Measurements from ENCODE around the gene GDA.

The GDA gene

DNA sequence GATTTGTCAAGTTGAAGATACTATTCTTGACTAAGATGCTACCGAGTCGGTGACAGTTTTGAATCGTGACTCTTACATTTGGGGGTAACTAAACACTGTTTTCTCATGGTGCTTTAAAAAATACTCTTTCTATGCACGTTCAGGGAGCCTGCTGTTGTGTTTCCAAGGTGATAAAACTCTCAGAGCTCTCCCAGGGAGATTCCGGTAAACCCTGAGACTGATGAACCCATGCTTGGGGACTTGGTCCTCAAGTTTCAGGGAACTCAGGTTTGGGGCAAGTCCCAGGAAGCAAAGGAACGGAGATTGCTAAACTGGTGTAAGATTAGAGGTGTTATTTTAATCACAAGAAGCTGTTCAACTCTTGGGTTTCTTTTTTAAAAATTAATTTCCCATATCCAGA is 1.4 kb downstream of the GDA start:
- no peak for DNase-seq

DNA sequence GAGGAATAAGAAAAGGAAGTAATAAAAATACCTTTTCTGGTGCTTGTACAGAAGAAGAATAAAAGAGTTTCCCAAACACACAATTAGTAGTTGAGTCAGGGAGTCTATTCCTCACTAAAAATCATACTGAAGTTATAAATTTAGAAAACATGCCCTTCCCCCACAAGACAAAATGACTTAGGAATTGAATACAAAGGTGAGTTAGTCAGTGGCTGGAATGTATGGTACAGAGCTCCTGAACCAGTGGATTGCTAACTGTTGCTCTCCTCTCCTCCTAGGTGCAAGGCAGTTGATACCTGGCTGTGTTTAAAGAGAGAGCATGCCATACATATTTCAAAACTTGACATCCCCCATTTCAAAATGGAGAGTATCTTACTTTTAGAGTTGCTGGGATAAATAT is 1.9 kb downstream of the GDA start:
- no peak for DNase-seq

DNA sequence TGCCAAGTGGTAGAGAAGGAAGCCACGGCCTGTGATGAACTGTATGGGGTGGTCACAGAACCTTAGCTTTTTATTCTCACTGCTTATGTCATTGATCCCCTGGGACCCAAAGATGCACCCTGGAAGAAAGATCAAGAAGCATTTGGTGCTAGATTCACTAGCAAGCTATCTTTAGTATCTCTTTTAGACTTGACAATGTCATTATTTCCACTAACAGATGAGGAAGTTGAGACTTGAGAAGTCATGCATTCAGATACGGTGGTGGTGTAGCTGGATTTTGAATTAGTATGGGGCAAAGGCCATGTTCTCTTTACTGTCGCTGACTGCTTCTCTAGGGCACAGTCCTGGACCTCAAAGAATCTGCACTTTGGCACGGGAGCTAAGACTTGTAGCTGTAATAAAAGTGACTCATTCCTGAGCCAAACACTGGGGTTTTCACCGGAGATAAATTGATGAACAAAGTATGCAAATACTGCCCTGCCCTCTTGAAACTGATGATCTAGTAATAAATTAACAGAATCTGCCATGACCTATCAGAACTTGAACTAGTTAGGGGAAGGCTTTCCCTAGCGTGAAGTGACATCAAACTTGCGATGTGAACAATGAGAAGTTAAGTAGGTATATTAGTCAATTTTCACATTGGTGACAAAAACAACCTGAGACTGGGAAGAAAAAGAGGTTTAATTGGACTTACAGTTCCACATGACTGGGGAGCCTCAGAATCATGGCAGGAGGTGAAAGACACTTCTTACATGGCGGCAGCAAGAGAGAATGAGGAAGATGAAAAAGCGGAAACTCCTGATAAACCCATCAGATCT is 5.4 kb downstream of the GDA start:
- no peak for DNase-seq

DNA sequence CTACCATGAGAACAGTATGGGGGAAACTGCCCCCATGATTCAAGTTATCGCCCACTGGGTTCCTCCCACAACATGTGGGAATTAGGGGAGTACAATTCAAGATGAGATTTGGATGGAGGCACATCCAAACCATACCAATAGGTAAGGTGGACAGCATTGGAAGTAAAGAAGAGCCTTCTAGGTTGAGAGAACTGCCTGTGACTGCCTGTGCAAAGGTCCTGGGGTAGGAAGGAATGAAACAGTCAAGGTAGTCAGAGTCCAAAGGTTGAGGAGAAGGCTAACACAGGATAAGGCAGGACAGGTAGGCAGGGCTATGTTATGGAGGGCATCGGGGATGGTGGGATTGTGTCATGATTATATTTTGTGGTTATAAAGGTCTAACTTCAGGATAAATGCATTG is 6.1 kb downstream of the GDA start:
- DNase-seq = no peak

DNA sequence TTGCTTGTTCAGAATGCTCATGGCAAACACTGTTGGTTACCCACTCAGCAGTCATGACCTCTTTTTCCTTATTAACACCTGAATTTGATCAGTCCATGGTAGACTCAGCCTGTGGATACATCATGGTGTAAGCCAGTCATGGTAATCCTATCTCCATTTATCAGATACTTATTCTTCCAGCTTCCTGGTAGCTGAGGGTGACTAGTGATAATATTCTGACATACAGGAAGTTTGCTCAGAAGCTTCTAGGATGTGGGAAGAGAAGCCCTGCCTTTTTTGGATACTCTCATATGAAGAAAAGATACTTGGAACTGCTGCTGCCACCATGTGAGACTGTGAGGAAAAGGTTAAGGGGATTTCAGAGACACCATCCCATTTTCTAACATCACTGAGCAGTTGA is 7.3 kb downstream of the GDA start:
- no peak for DNase-seq

DNA sequence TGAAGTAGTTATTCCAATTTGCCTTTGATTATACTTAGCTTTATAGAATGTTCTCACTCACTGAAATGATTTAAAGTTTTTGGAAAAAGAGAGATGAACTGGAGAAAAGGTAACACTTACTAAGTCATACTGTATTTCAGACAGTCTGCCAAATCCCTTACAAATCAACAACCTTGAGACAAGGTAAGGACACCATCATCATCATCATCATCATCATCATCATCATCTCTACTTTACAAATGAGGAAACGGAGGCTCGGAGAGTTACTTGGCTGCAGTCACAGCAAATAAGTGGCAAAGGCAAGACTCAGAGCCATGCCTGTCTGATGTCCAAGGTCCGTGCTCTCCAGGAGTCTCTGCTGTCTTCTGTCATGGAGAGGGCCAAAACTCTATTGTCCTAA is 9.4 kb downstream of the GDA start:
- no peak for DNase-seq

DNA sequence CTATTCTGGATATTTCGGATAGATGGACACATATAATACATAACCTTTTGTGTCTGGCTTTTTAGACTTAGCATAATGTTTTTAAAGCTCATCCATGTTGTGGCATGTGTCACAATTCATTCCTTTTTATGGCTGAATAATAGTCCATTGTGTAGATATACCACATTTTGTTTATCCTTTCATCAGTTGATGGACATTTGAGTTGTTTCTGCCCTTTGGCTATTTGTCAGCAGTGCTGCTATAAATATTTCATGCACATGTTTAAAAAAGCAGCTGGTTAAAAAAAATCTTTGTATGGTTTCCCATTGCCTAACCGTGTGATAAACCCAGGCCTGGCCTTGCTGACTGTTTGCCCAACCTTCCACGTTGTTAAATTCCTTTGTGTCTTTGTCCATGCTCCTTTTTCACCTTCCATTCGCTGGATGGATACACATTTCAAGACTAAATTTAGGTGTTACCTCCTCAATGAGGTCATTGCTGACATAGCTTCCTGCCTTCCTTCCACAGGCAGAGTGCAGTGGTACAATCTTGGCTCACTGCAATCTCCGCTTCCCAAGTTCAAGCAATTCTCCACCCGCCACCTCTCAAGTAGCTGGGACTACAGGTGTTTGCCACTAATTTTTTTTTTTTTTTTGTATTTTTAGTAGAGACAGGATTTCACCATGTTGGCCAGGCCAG is 11.3 kb downstream of the GDA start:
- DNase-seq = no peak

DNA sequence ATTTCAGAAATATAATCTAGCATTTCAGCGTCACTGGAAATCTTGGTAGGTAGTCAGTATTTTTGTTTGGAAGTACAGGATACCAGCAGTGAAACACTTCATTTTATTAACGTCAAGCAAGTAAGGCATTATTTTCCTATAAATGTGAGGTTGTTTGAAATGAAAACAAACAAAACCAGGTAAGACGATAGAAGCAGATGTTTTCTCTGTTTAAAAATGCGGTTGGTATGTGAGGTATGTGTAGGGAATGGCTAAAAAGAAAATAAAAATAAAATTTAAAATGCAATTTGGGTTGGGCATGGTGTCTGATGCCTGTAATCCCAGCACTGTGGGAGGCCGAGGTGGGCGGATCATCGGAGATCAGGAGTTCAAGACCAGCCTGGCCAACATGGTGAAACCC is 16.1 kb downstream of the GDA start:
- DNase-seq = no peak

DNA sequence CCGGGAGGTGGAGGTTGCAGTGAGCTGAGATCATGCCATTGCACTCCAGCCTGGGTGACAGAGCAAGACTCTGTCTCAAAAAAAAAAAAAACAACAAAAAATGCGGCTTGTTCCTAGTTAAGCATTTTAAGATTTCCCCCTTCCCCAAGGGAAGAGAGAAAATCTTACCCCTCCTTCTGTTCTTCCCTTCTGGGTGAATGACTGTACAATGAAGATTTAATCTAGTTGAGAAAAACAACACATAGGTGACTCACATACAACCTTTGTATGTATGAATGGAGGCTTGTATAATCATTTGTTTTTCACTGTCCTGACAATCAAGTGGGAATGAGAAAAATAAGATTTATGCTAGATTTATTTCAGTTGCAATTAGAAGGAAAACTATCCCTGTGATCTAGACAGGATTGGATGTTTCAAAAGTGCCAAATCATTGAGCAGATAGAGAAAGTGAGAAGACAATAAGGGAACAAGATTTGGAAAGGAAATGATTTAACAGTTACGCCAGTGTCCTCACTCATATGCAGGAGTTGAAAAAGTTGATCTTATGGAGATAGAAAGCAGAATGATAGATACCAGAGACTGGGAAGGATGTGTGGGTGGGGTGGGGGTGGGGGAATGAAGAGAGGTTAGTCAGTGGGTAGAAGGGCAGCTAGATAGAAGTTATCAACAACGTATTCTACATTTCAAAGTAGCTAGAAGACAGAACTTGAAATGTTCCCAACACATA is 16.7 kb downstream of the GDA start:
- no peak for DNase-seq

DNA sequence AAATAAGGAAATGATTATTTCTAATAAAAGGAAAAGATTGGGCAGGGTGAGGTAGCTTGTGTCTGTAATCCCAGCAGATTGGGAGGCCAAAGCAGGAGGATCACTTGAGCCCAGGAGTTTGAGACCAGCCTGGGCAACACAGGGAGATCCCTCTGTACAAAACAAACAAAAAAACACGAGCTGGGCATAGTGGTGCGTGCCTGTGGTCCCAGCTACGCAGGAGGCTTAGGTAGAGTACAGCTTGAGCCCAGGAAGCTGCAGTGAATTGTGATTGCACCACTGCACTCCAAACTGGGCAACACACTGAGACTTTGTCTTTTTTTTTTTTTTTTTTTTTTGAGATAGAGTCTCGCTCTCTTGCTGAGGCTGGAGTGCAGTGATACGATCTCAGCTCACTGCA is 18.8 kb downstream of the GDA start:
- no peak for DNase-seq

DNA sequence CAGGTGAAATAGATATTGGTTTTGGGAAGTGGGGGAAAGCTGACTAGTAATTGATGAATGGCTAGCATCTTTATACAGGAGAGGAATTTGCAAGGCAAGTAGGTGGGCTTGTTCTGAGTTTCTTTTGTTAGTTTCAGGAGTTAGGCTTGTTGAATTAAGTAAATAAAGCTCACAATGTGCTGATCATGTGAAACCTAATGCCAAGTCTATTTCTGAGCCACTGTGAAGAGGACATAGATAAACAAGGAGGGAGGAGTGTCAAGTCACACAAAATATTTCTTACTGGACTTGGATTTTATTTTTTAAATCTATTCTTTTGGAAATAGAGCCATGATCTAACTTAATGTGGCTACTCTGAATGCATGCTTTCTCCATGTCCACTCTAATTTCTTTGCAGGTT is 19.9 kb downstream of the GDA start:
- DNase-seq = no peak

DNA sequence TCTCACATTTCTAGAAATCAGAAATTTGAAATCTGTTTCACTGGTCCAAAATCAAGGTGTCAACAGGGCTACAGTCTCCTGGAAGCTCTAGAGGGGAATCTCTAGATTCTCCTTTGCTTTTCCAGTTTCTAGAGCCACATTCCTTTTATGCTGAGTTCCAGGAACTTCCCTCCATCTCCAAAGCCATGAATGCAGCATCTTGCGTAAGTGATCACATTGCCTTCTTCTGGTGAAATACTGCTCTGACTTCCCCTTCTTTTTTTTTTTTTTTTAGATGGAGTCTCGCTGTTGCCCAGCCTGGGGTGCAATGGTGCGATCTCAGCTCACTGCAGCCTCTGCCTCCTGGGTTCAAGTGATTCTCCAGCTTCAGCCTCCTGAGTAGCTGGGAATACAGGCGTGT is 23.8 kb downstream of the GDA start:
- no peak for DNase-seq

DNA sequence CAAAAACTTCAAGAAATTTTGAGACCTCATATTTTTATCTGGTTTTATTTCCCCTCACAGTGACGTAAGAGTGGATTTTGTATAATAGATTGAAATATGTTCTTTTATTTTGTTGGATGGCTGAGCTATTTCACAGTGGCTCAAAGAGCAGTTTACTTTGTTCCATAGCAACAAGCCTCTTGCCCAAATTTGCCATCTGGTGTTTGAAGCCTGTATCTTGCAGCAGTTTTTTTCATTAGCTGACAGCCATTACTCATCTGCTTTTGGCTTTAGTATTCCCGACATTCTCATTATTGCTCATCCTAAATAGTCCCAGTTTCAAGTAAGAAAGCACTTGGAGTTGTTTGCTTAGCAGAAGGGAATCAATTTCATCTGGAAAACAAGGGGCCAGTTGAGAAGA is 36.3 kb downstream of the GDA start:
- peak; percentile 88 for DNase-seq

DNA sequence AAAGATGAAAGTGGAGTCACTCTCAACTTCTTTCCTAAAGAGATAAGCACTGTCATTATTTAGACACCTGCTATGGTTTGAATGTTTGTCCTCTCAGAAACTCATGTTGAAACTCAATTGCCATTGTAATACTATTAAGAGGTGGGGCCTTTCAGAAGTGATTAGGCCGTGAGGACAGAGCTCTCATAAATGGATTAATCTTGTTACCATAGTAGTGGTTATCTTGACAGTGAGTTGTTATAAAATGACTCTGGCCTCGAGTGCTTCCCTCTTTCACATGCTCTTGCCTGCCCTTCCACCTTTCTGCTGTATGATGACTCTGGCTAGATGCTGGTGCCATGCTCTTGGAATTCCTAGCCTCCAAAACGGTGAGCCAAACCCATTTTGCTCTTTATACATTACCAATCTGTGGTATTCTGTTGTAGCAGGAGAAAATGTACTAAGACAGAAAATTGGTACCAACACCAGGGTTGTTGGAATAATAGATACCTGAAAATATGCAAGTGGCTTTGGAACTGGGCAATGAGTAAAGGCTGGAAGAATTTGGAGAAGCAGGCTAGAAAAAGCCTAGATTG is 38.0 kb downstream of the GDA start:
- no peak for DNase-seq

DNA sequence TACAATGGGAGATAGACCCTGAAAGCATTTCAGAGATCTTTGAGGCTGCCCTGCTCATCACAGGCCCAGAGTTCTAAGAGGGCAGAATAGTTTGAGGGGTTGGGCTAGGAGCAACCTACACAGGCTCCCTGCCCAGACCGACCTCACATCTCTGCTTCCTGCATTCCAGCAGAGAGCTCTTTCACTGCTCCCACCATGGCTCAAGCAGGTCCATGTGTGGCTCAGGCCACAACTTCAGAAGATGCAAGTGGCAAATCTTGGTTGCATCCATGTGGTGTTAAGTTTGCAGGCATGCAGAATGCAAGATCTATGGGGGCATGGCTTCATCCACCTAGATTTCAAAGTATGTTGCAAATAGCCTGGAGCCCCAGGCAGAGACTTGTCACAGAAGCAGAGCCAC is 39.0 kb downstream of the GDA start:
- DNase-seq = no peak

DNA sequence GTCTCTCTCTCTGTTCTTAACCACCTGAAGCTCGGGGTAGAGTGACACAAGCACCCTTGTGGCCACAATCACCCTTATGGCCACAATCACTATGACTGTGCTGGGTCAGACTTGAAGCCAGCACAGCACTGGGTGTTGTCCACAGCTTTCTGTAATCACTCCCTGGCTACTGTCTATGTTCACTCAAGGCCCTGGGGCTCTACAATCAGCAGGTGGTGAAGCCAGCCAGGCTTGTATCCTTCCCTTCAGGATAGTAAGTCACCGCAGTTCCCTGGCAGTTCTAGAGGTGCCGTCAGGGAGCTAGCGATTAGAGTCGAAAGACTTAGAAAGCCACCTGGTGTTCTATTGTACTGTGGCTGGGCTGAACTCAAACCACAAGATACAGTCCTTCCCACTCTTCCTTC is 44.2 kb downstream of the GDA start:
- peak; percentile 86 for DNase-seq

DNA sequence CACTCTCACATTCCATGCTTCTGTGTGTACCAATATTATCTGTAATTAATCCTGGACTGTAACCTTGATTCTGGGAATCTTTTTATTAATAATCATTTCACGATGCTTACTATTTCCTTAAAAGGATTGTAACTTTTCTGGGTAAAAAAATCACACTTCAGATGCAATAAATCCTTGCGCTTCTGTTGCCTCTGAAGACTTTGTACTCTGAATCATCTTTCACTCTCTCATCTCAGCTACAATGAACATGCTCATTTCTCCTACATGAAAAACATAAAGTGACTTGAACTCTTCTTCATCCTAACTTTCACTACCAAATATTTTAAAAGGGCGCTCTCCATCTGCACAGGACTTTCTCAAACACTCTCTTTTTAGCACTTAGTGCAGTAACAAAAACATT is 50.0 kb downstream of the GDA start:
- DNase-seq = no peak

DNA sequence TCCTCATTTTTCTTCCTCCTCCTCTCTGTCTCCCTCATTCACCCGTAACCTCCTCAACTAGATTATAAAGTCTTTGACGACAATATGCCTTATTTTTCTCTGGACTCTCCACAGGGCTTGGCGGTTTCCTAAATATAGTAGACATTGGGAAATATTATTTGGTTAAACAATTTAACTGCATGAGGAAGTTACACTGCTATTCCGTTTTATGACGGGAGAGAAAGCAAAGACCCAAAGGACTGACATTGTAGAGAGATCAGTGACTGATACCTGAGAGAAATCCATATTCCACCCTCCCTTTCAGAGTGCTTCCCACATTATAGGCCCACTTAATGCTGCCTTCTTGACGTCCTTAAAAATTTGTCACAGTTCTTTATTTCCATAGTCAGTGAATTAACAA is 51.2 kb downstream of the GDA start:
- DNase-seq = no peak

DNA sequence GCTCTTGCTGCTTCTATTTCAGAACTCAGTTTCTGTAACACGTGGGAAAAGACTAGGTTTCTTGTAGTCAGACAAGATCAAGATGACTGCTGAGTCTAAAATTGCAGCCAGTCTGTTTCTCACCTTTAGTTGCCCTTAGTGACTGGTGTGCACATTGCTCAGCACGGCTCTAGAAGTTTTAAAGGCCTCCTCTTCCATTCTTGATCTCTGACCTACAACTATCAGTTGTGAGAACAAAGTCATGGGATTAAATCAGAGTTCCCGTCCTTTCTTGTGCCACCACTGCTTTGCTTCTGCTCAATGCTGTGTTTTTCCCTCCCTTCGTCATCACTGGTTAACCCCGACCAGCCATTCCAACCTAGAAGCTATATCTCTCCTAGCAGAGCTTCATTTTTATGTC is 52.8 kb downstream of the GDA start:
- DNase-seq = no peak

DNA sequence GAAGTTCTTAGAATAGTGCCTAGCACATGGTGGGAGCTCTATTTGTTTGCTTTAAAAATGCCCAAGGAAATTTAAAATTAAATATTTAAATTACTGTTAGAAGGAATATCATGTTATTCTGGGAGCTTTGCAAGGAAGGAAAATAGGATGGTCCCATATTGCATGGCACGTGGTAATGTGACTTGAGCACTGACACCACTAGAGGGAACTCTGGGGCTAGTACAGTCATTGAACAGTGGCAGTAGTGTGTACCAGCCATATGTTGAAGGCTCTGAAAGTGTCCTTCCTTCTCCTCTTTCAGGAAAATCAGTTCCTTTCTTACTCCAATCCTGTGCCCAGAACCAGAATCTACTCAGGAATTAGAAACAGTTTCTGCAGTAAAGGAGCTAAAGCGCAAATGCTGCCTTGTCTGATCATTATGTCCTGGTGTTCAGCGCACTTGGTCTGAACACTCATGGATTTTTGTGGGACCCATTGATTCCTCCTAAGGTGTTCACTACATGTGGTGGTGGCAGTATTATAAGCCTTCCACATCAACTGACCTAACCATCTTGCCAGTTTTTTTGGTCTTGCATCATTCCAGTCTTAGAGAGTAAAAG is 54.1 kb downstream of the GDA start:
- DNase-seq = peak; percentile 77

DNA sequence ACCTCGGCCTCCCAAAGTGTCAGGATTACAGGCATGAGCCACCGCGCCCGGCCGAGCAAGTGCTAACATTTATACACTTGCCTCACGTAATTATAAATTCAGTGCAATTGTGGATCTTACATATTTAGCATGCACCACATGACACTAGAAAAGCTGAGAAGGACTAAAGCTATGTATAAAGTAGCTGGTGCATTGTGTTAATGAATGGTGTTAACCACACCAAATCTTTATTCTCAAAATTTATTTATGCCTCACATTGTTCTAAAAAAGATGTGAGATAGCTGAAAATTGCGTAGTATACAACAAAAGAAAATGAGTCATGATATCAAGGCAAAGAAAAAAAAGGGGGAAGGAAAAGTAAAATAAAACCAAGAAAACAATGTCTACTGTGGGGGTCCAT is 54.8 kb downstream of the GDA start:
- DNase-seq = no peak

DNA sequence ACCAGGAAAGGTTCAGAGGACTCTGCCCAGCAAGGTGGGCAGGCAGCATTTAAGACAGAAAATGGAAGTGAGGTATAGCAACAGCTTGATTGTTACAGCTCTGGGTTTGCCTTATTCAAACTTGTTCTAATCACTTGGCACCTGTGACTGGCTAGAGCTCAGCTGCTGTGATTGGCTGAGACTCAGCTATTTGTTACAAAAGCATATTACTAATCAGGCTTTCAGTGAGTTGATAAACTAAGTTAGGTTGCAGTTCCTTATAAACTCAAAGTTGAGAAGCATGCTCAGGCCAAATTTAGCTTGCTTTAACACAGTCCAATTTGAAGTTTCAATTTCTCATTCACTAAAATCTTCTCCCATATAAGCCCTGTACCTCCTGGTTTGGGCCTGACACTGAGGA is 56.3 kb downstream of the GDA start:
- DNase-seq = peak; percentile 17

DNA sequence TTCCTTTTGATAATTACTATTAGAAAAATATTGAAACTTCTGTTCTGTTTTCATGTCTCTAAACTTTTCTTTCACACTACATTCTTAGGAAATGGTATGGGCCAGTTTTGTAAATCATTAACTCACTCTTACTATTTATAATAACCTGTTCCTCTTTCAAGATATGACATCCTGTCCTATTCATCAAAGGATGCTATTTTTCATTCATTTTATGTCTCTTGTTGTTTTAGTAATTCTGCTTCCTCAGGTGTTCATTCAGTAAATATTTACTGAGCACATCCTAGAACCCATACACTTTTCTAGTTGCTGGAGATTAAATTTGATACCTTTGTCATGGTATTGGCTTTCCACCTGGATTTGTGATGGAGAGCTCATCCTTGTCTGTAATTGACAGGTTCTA is 58.0 kb downstream of the GDA start:
- peak; percentile 22 for DNase-seq
